H9 (cell line): ENCODE measurements around the gene OXCT1. TPM values are rescaled to one million over a fixed set of nuclear protein-coding genes. Genes with fewer than 3 reads are reported as not detected.

Source experiments
- DNase-seq: peaks from one replicate; pipeline ENCODE4 v3.0.0-alpha.2; 2017
- H2AFZ ChIP-seq: one replicate; pipeline ENCODE4 v1.6.1; 2013; ENCODE audit warnings: mild to moderate bottlenecking, low read length, control low read depth, moderate library complexity
- H2AK5ac ChIP-seq: 2 replicates; pipeline ENCODE4 v1.6.1; 2013; ENCODE audit warnings: low read length, control low read depth, mixed read lengths; ENCODE audit not compliant: insufficient read length
- H2BK120ac ChIP-seq: one replicate; pipeline ENCODE4 v1.6.1; 2013; ENCODE audit warnings: low read depth, mild to moderate bottlenecking, low read length, control low read depth, inconsistent platforms; ENCODE audit not compliant: poor library complexity, severe bottlenecking
- H2BK12ac ChIP-seq: 2 replicates; pipeline ENCODE4 v1.6.1; 2013; ENCODE audit warnings: low read length, control low read depth, mixed read lengths, low read depth; ENCODE audit not compliant: insufficient read length
- H2BK15ac ChIP-seq: 2 replicates; pipeline ENCODE4 v1.6.1; 2013; ENCODE audit warnings: low read depth, low read length, control low read depth
- H2BK20ac ChIP-seq: one replicate; pipeline ENCODE4 v1.6.1; 2013; ENCODE audit warnings: low read depth, mild to moderate bottlenecking, low read length, control low read depth, inconsistent platforms; ENCODE audit not compliant: poor library complexity, severe bottlenecking
- H2BK5ac ChIP-seq: 2 replicates; pipeline ENCODE4 v1.6.1; 2013; ENCODE audit warnings: low read length, control low read depth, mixed read lengths; ENCODE audit not compliant: insufficient read length
- H3K14ac ChIP-seq: 2 replicates; pipeline ENCODE4 v1.6.1; 2013; ENCODE audit warnings: low read length, control low read depth; ENCODE audit not compliant: insufficient read depth
- H3K18ac ChIP-seq: 2 replicates; pipeline ENCODE4 v1.6.1; 2013; ENCODE audit warnings: low read depth, mild to moderate bottlenecking, mixed read lengths, low read length, control low read depth; ENCODE audit not compliant: insufficient read length
- H3K23ac ChIP-seq: 2 replicates; pipeline ENCODE4 v1.6.1; 2013; ENCODE audit warnings: low read length, control low read depth, mixed read lengths, low read depth; ENCODE audit not compliant: insufficient read length
- H3K23me2 ChIP-seq: 2 replicates; pipeline ENCODE4 v1.6.1; 2013; ENCODE audit warnings: low read depth, mild to moderate bottlenecking, mixed read lengths, low read length, control low read depth; ENCODE audit not compliant: insufficient read length, poor library complexity, severe bottlenecking
- H3K27ac ChIP-seq: 2 replicates; pipeline ENCODE4 v1.5.1; 2013; ENCODE audit warnings: low read length, control low read depth, mixed read lengths, low read depth; ENCODE audit not compliant: insufficient read length
- H3K27me3 ChIP-seq: 2 replicates; pipeline ENCODE4 v1.6.1; 2013; ENCODE audit warnings: low read length, control low read depth, inconsistent platforms; ENCODE audit not compliant: insufficient read depth
- H3K4ac ChIP-seq: 2 replicates; pipeline ENCODE4 v1.6.1; 2013; ENCODE audit warnings: low read depth, mild to moderate bottlenecking, control low read depth, inconsistent platforms, low read length, moderate library complexity
- H3K4me1 ChIP-seq: 2 replicates; pipeline ENCODE4 v1.6.1; 2013; ENCODE audit warnings: low read length, control low read depth, inconsistent platforms; ENCODE audit not compliant: insufficient read depth
- H3K4me2 ChIP-seq: 2 replicates; pipeline ENCODE4 v1.6.1; 2013; ENCODE audit warnings: low read length, control low read depth, mixed read lengths; ENCODE audit not compliant: insufficient read length, insufficient read depth
- H3K56ac ChIP-seq: 2 replicates; pipeline ENCODE4 v1.6.1; 2013; ENCODE audit warnings: low read depth, mild to moderate bottlenecking, mixed read lengths, low read length, control low read depth; ENCODE audit not compliant: insufficient read length
- H3K79me1 ChIP-seq: 2 replicates; pipeline ENCODE4 v1.6.1; 2013; ENCODE audit warnings: low read depth, mild to moderate bottlenecking, moderate library complexity, low read length, control low read depth, inconsistent platforms; ENCODE audit not compliant: insufficient read depth, poor library complexity, severe bottlenecking
- H3K79me2 ChIP-seq: 2 replicates; pipeline ENCODE4 v1.6.1; 2013; ENCODE audit warnings: low read length, control low read depth, inconsistent platforms; ENCODE audit not compliant: insufficient read depth
- H3K9ac ChIP-seq: 2 replicates; pipeline ENCODE4 v1.6.1; 2013; ENCODE audit warnings: low read length, control low read depth, mixed read lengths; ENCODE audit not compliant: insufficient read length; ENCODE audit errors: extremely low read depth
- H3K9me3 ChIP-seq: one replicate; pipeline ENCODE4 v1.6.1; 2013; ENCODE audit warnings: low read depth, low read length, inconsistent platforms; ENCODE audit not compliant: control insufficient read depth
- H3T11ph ChIP-seq: one replicate; pipeline ENCODE4 v1.6.1; 2013; ENCODE audit warnings: mild to moderate bottlenecking, low read length, control low read depth, inconsistent platforms
- H4K20me1 ChIP-seq: one replicate; pipeline ENCODE4 v1.6.1; 2013; ENCODE audit not compliant: control insufficient read depth, insufficient read length, insufficient read depth
- H4K5ac ChIP-seq: 2 replicates; pipeline ENCODE4 v1.6.1; 2013; ENCODE audit warnings: low read depth, mild to moderate bottlenecking, mixed read lengths, low read length, control low read depth; ENCODE audit not compliant: insufficient read length
- H4K8ac ChIP-seq: replicated peaks from 2 replicates; pipeline ENCODE4 v1.6.1; 2013; ENCODE audit warnings: low read length, control low read depth, mixed read lengths, low read depth; ENCODE audit not compliant: insufficient read length
- H4K91ac ChIP-seq: 2 replicates; pipeline ENCODE4 v1.6.1; 2013; ENCODE audit warnings: low read depth, mild to moderate bottlenecking, moderate library complexity, mixed read lengths, low read length, control low read depth; ENCODE audit not compliant: insufficient read length
- H3K27ac Mint-ChIP-seq, 3 experiments: 2 replicates in 2 of 3; 3 replicates in 1 of 3; pipeline ENCODE4 v1.8.0; 2020 to 2021; ENCODE audit warnings: mixed read lengths in 3 of 3, mild to moderate bottlenecking in 1 of 3, moderate library complexity in 1 of 3
- H3K27me3 Mint-ChIP-seq: 2 replicates; pipeline ENCODE4 v1.8.0; 2021; ENCODE audit warnings: low read depth, mild to moderate bottlenecking, moderate library complexity, mixed read lengths
- H3K36me3 Mint-ChIP-seq, 3 experiments: 2 replicates in 2 of 3; 3 replicates in 1 of 3; pipeline ENCODE4 v1.8.0; 2020 to 2021; ENCODE audit warnings: low read depth in 3 of 3, mixed read lengths in 3 of 3; ENCODE audit not compliant: insufficient read depth in 1 of 3
- H3K4me1 Mint-ChIP-seq, 2 experiments: 2 replicates each; pipeline ENCODE4 v1.8.0; 2020; ENCODE audit warnings: mixed read lengths in 2 of 2
- H3K4me3 Mint-ChIP-seq, 2 experiments: 2 replicates in 1 of 2; 3 replicates in 1 of 2; pipeline ENCODE4 v1.8.0; 2020 to 2021; ENCODE audit warnings: mild to moderate bottlenecking in 2 of 2, mixed read lengths in 2 of 2, moderate library complexity in 1 of 2
- H3K9me3 Mint-ChIP-seq, 2 experiments: 2 replicates in 1 of 2; 3 replicates in 1 of 2; pipeline ENCODE4 v1.8.0; 2020; ENCODE audit warnings: mild to moderate bottlenecking in 2 of 2, mixed read lengths in 2 of 2, moderate library complexity in 1 of 2
- CTCF ChIP-seq: fragments of 200-600 bp; sonication (generic); conservative IDR thresholded peaks from 3 replicates; pipeline ENCODE4 v1.8.0; 2021; ENCODE audit warnings: antibody characterized with exemption, mild to moderate bottlenecking
- WGBS: extraction: QIAGEN DNeasy Blood & Tissue Kit; methylation state at CpG from one replicate; pipeline ENCODE4 v1.1.7; 2013; ENCODE audit warnings: missing lambda C conversion rate, low lambda C conversion rate, mixed read lengths; ENCODE audit not compliant: insufficient read length; ENCODE audit errors: extremely low coverage; 5-methylcytosine and 5-hydroxymethylcytosine counted together
- total RNA-seq: library from RNA; stranded (reverse); gene quantifications from 2 replicates; pipeline ENCODE4 v1.2.1, GENCODE V29; 2021

Gene OXCT1
- total RNA-seq, 1 experiment from 2014 or later = 25.6 TPM

GRCh38 chr5:41877408-41877807 lies 7.2 kb upstream of the OXCT1 start:
- Mint-ChIP-seq H3K4me3 (no peak overlapping the region), H3K27ac (no peak overlapping the region), H3K36me3 (no peaks in the 10 kb centered on the region), H3K9me3 (no peaks in the 10 kb centered on the region; a peak in 2 of 5 replicates), H3K27me3 (no peaks in the 10 kb centered on the region), H3K4me1 (no peaks in the 10 kb centered on the region)
- Histone ChIP-seq H2BK20ac (no peak overlapping the region), H3K4me1 (no peaks in the 10 kb centered on the region), H3K23ac (no peak overlapping the region), H3K27me3 (no peaks in the 10 kb centered on the region), H2BK15ac (no peak overlapping the region), H2BK120ac (no peak overlapping the region), H3K79me1 (no peaks in the 10 kb centered on the region), H2BK12ac (no peak overlapping the region), H3K4me2 (no peak overlapping the region), H3K9ac (no peak overlapping the region), H3K56ac (no peak overlapping the region), H4K8ac (no peak overlapping the region), H4K20me1 (no peaks in the 10 kb centered on the region), H4K91ac (no peak overlapping the region), H3K27ac (no peak overlapping the region), H3K79me2 (no peaks in the 10 kb centered on the region), H3K4ac (no peak overlapping the region), H2AK5ac (no peak overlapping the region), H3K23me2 (no peaks in the 10 kb centered on the region), H3K18ac (no peak overlapping the region), H3K9me3 (no peaks in the 10 kb centered on the region), H3K14ac (no peak overlapping the region), H2AFZ (no peak overlapping the region), H3T11ph (no peak overlapping the region), H4K5ac (no peak overlapping the region), H2BK5ac (no peak overlapping the region)
- no CpG with 5 or more reads among the region's 1 CpG for WGBS
- no peak for DNase-seq
- no peak for TF ChIP-seq CTCF
